Panc1 (cell line): ENCODE results near the gene ZNF784. TPM values are rescaled to one million over a fixed set of nuclear protein-coding genes. Genes with fewer than 3 reads are reported as not detected.

Source experiments
- ATAC-seq: fragments of 200-7000 bp; cut with Tn5 transposase; 2 replicates; pipeline ENCODE4 v1.9.1; 2020; ENCODE audit warnings: mild to moderate bottlenecking, moderate library complexity
- BruUV-seq: library from RNA; stranded (reverse); fragments of 400-500 nt; replicated peaks from 2 replicates; lab custom pipeline; 2021; lab: Mats Ljungman, UMichigan
- CTCF ChIA-PET: fragments of 300-600 bp; sonication (Branson Sonifier 250); formaldehyde crosslinking; loops from one replicate; lab custom pipeline; 2022; ENCODE audit warnings: antibody characterized with exemption; lab: Charles Lee
- POLR2A ChIA-PET: fragments of 300-600 bp; sonication (Branson Sonifier 250); formaldehyde crosslinking; loops from one replicate; lab custom pipeline; 2022; ENCODE audit warnings: antibody characterized with exemption; lab: Charles Lee
- DNase-seq: peaks from one replicate; pipeline ENCODE4 v3.0.0-alpha.2; 2010; ENCODE audit warnings: low read depth, low spot score
- H3K27ac ChIP-seq: 2 replicates; pipeline ENCODE4 v1.5.1; 2011; ENCODE audit warnings: mild to moderate bottlenecking, low read length, inconsistent platforms
- H3K27me3 ChIP-seq: fragments of 200-500 bp; sonication (Bioruptor generic); 2 replicates; pipeline ENCODE4 v1.6.0; 2014; ENCODE audit warnings: low read length, inconsistent platforms; ENCODE audit not compliant: control insufficient read depth, insufficient read depth
- H3K36me3 ChIP-seq: fragments of 200-500 bp; sonication (Bioruptor generic); 2 replicates; pipeline ENCODE4 v1.5.1; 2014; ENCODE audit warnings: inconsistent platforms, mild to moderate bottlenecking, low read length, moderate library complexity; ENCODE audit not compliant: control insufficient read depth, insufficient read depth
- H3K4me1 ChIP-seq: 2 replicates; pipeline ENCODE4 v1.5.1; 2011; ENCODE audit warnings: inconsistent platforms, mild to moderate bottlenecking, low read length, moderate library complexity; ENCODE audit not compliant: control insufficient read depth, insufficient read depth
- H3K4me3 ChIP-seq, 2 experiments: 2 replicates each; pipeline ENCODE4 v1.5.1; 2011 to 2012; ENCODE audit warnings: low read depth in 2 of 2, low read length in 2 of 2, mild to moderate bottlenecking in 2 of 2, inconsistent platforms in 1 of 2, moderate library complexity in 1 of 2
- H3K9me3 ChIP-seq: fragments of 200-500 bp; sonication (Bioruptor generic); 2 replicates; pipeline ENCODE4 v1.5.1; 2014; ENCODE audit warnings: low read depth, mild to moderate bottlenecking, inconsistent platforms, low read length, moderate library complexity; ENCODE audit not compliant: control insufficient read depth, insufficient read depth
- POLR2AphosphoS5 ChIP-seq: IDR thresholded peaks from 2 replicates; pipeline ENCODE4 v1.6.1; 2012; ENCODE audit warnings: mild to moderate bottlenecking, low read depth, low read length, moderate library complexity
- SIN3A ChIP-seq: IDR thresholded peaks from 2 replicates; pipeline ENCODE4 v1.6.1; 2012; ENCODE audit warnings: low read depth, mild to moderate bottlenecking, low read length, moderate library complexity, borderline replicate concordance; ENCODE audit not compliant: insufficient read depth
- TCF7L2 ChIP-seq: IDR thresholded peaks from 2 replicates; pipeline ENCODE4 v1.6.1; 2011; ENCODE audit warnings: mild to moderate bottlenecking, low read depth, low read length, inconsistent platforms
- in situ Hi-C: cut with HindIII; loops from 2 replicates; pipeline ENCODE4 v1.10.0; 2016; ENCODE audit warnings: low sequenced_read_pairs, low pct_unique_long_range_greater_than_20kb
- intact Hi-C: fragments of 100-400 bp; cut with micrococcal nuclease; formaldehyde crosslinking; loops from one replicate; pipeline ENCODE4 v1.10.0; 2022; ENCODE audit not compliant: unreplicated experiment
- total RNA-seq: library from RNA; stranded (reverse); gene quantifications from one replicate; pipeline ENCODE4 v1.2.1, GENCODE V29; 2021; ENCODE audit not compliant: unreplicated experiment
- TF ChIP-seq, protein P1 (sequence below): fragments of 450-650 bp; IDR thresholded peaks from 2 replicates; pipeline ENCODE4 v1.5.1; 2017; ENCODE audit warnings: mild to moderate bottlenecking
- TF ChIP-seq, protein P2 (sequence below), 2 experiments: IDR thresholded peaks; 2 replicates each; pipeline ENCODE4 v1.6.1; 2011 to 2012; ENCODE audit warnings: low read depth in 2 of 2, control low read depth in 1 of 2, low read length in 1 of 2, mild to moderate bottlenecking in 1 of 2, moderate library complexity in 1 of 2; ENCODE audit not compliant: insufficient read depth in 1 of 2

The ZNF784 gene
- total RNA-seq, 1 experiment from 2014 or later, result 8.9 TPM

DNA sequence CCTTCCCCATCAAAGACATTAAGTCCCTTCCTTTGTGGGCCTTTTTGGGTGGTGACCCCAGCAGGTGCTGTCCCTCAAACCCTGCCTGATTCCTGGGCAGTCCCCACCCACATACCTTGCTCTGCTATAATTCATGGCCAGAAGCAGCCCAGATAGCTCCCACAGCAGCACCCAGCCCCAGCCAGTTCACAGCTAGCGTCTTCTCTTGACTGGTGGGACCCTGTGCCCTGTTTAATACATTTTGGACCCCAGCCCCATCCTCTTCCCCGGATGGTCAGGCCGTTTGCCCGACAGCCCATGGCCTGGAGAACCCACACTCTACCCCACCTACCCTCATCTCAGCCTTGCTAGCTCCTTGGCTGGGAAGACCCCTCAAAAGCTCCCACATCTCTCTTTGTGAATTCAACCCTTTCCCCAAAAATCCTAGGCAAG lies 25.8 kb upstream of the ZNF784 start:
- TF ChIP-seq SIN3A (no peak), POLR2AphosphoS5 (no peak), TCF7L2 (no peak)
- TF ChIP-seq, protein P1, sequence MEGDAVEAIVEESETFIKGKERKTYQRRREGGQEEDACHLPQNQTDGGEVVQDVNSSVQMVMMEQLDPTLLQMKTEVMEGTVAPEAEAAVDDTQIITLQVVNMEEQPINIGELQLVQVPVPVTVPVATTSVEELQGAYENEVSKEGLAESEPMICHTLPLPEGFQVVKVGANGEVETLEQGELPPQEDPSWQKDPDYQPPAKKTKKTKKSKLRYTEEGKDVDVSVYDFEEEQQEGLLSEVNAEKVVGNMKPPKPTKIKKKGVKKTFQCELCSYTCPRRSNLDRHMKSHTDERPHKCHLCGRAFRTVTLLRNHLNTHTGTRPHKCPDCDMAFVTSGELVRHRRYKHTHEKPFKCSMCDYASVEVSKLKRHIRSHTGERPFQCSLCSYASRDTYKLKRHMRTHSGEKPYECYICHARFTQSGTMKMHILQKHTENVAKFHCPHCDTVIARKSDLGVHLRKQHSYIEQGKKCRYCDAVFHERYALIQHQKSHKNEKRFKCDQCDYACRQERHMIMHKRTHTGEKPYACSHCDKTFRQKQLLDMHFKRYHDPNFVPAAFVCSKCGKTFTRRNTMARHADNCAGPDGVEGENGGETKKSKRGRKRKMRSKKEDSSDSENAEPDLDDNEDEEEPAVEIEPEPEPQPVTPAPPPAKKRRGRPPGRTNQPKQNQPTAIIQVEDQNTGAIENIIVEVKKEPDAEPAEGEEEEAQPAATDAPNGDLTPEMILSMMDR, result no peak
- TF ChIP-seq, protein P2, sequence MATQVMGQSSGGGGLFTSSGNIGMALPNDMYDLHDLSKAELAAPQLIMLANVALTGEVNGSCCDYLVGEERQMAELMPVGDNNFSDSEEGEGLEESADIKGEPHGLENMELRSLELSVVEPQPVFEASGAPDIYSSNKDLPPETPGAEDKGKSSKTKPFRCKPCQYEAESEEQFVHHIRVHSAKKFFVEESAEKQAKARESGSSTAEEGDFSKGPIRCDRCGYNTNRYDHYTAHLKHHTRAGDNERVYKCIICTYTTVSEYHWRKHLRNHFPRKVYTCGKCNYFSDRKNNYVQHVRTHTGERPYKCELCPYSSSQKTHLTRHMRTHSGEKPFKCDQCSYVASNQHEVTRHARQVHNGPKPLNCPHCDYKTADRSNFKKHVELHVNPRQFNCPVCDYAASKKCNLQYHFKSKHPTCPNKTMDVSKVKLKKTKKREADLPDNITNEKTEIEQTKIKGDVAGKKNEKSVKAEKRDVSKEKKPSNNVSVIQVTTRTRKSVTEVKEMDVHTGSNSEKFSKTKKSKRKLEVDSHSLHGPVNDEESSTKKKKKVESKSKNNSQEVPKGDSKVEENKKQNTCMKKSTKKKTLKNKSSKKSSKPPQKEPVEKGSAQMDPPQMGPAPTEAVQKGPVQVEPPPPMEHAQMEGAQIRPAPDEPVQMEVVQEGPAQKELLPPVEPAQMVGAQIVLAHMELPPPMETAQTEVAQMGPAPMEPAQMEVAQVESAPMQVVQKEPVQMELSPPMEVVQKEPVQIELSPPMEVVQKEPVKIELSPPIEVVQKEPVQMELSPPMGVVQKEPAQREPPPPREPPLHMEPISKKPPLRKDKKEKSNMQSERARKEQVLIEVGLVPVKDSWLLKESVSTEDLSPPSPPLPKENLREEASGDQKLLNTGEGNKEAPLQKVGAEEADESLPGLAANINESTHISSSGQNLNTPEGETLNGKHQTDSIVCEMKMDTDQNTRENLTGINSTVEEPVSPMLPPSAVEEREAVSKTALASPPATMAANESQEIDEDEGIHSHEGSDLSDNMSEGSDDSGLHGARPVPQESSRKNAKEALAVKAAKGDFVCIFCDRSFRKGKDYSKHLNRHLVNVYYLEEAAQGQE (IDR thresholded peaks at IDR 0.05; ENCODE audit: insufficient read depth in 1 of 2, low read depth in 2 of 2, low read length in 1 of 2), result no peak
- in situ Hi-C loops, result no loop called here
- Histone ChIP-seq H3K36me3 (peaks cover 4% of the 10 kb centered on the region; the same call in 1 of the 2 replicates), H3K4me1 (peaks cover 26% of the 10 kb centered on the region), H3K27me3 (no peaks in the 10 kb centered on the region), H3K9me3 (no peaks in the 10 kb centered on the region), H3K4me3 (no peak overlapping the region), H3K27ac (peak overlapping the region; percentile 12; the same call in 1 of the 2 replicates)
- ChIA-PET POLR2A (no interaction called here), CTCF (no interaction called here)
- no peak for ATAC-seq
- BruUV-seq, result no TSS peak
- intact Hi-C loops, result no loop called here
- DNase-seq, result no peak

DNA sequence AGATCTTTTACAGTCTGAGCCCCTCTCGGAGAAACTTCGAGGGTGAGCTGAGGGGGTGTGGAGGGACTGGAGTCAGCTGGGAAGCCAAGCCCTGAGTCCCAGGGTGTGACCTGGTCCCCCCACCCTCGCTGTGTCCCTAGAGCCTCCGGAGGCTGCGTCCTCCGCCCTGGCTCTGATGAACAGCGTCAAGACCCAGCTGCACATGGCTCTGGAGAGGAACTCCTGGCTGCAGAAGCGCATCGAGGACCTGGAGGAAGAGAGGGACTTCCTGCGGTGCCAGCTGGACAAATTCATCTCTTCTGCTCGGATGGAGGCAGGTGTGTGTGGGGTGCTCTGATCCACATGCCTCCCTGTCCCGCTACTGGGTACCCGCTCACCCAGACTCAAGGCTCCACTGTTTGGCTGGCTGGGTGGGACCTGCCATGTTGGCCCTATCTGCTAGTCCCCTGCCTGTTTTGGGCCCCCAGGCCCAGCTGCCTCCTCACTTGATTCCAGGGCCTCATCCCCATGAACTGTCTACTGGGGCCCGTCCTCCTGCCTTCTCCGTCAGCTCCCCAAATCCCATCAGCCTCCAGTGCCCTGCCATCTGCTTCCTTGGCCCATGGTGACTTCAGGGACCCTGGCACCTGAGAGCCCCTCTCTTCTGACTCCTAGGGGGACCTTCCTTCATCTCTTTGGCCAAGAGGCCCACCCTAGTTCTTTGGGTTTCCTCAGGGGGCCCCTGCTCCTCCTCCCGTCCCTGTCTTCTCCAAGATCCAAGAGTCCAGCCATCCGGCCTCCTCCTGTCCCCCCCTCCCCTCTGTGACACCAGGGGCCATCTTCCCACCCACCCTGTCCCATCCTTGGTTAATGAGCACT lies 25.1 kb upstream of the ZNF784 start:
- POLR2A ChIA-PET, result no interaction called here
- intact Hi-C loops, result no loop called here
- Histone ChIP-seq H3K4me1 (peaks cover 33% of the 10 kb centered on the region), H3K27ac (peak overlapping the region; percentile 94), H3K9me3 (no peaks in the 10 kb centered on the region), H3K27me3 (no peaks in the 10 kb centered on the region), H3K36me3 (peaks cover 10% of the 10 kb centered on the region), H3K4me3 (peak overlapping the region; percentile 70 to 78)
- DNase-seq (no peak), ATAC-seq (no peak)
- CTCF ChIA-PET, result no interaction called here
- TF ChIP-seq, protein P2 (IDR thresholded peaks at IDR 0.05; ENCODE audit: insufficient read depth in 1 of 2, low read depth in 2 of 2, low read length in 1 of 2), result no peak
- TF ChIP-seq, protein P1, result no peak
- TF ChIP-seq TCF7L2, result no peak
- TF ChIP-seq SIN3A, result no peak
- no peak for TF ChIP-seq POLR2AphosphoS5
- in situ Hi-C loops, result no loop called here
- no TSS peak for BruUV-seq
